ENCODE results near the gene CIP2A. TPM values are rescaled to one million over a fixed set of nuclear protein-coding genes. Genes with fewer than 3 reads are reported as not detected.

The CIP2A gene
- total RNA-seq, 1 donor from 2014 or later = 21.0 TPM

DNA sequence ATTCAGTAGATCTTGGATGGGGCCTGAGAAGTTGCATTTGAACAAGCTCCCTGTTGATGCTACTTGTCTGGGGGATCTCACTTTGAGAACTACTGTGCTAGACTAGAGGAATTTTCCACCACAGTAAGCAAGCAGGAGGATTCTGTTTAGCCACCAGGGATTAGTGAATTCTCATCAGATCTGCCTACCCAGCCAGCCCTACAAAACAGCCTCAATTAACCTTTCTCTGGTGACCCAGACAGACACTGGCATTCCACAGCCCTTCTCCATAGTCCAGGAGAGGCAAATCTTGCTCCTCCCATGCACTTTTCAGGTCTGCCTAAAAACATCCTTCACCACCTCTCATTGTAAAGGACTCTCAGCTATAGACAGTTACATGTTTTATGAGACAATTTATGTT, 62.1 kb downstream of the CIP2A start:
- no peak overlapping the region for H3K27ac Mint-ChIP-seq
- no peaks in the 10 kb centered on the region for H3K36me3 Mint-ChIP-seq (ENCODE audit: insufficient read depth)
- no peaks in the 10 kb centered on the region for H3K4me1 Mint-ChIP-seq (ENCODE audit: low read depth)
- no peaks in the 10 kb centered on the region for H3K27me3 Mint-ChIP-seq
- H3K9me3 Mint-ChIP-seq (ENCODE audit: low read depth) = no peaks in the 10 kb centered on the region
- TF ChIP-seq, protein P1, sequence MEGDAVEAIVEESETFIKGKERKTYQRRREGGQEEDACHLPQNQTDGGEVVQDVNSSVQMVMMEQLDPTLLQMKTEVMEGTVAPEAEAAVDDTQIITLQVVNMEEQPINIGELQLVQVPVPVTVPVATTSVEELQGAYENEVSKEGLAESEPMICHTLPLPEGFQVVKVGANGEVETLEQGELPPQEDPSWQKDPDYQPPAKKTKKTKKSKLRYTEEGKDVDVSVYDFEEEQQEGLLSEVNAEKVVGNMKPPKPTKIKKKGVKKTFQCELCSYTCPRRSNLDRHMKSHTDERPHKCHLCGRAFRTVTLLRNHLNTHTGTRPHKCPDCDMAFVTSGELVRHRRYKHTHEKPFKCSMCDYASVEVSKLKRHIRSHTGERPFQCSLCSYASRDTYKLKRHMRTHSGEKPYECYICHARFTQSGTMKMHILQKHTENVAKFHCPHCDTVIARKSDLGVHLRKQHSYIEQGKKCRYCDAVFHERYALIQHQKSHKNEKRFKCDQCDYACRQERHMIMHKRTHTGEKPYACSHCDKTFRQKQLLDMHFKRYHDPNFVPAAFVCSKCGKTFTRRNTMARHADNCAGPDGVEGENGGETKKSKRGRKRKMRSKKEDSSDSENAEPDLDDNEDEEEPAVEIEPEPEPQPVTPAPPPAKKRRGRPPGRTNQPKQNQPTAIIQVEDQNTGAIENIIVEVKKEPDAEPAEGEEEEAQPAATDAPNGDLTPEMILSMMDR (IDR thresholded peaks at IDR 0.05; ENCODE audit: unreplicated experiment) = no peak
- DNase-seq (ENCODE audit: low spot score, unreplicated experiment) = no peak
- H3K4me3 Mint-ChIP-seq (ENCODE audit: low read depth) = no peak overlapping the region

DNA sequence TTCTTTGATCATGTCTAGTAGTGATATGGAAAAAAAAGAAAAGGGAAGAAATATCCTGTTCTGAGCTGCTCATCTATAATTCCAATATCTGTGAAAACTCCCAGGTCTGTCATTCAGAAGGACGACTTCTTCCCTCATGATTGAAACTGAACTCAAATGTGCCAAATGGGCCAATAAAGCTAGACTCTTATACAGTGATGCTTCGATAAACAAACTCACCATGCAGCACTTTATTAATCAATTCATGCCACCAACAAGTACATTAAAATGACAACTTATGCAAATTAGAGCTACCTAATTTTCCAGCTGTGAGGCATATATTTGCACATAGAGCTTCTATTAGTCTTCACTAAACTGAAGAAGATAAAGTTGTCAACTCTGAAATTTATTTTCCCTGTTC, 63.3 kb downstream of the CIP2A start:
- no peaks in the 10 kb centered on the region for H3K9me3 Mint-ChIP-seq (ENCODE audit: low read depth)
- H3K4me1 Mint-ChIP-seq (ENCODE audit: low read depth) = no peaks in the 10 kb centered on the region
- H3K36me3 Mint-ChIP-seq (ENCODE audit: insufficient read depth) = no peaks in the 10 kb centered on the region
- no peak overlapping the region for H3K4me3 Mint-ChIP-seq (ENCODE audit: low read depth)
- no peak overlapping the region for H3K27ac Mint-ChIP-seq
- no peaks in the 10 kb centered on the region for H3K27me3 Mint-ChIP-seq
- TF ChIP-seq, protein P1 (IDR thresholded peaks at IDR 0.05; ENCODE audit: unreplicated experiment) = no peak
- DNase-seq (ENCODE audit: low spot score, unreplicated experiment) = no peak

DNA sequence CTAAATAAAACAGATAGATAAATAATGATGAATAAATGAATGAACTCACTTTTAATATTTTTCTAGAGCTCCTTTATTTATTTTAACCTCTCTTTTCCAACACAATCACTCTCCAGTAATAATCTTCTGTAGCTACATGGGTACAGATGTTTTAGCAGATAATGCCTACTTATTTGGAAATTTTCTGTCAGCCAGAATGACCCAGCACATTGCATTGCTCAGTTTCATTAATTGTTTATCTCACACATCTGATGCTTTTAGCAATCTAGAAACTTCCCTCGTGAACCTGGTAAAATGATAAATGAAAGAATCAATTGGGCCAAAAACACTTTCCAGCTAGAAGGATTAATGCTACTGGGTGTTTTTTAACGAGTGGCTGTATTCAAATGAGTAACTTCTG, 64.0 kb downstream of the CIP2A start:
- TF ChIP-seq, protein P1 (IDR thresholded peaks at IDR 0.05; ENCODE audit: unreplicated experiment) = no peak
- no peak overlapping the region for H3K4me3 Mint-ChIP-seq (ENCODE audit: low read depth)
- no peaks in the 10 kb centered on the region for H3K4me1 Mint-ChIP-seq (ENCODE audit: low read depth)
- H3K27me3 Mint-ChIP-seq = no peaks in the 10 kb centered on the region
- no peak overlapping the region for H3K27ac Mint-ChIP-seq
- H3K36me3 Mint-ChIP-seq (ENCODE audit: insufficient read depth) = no peaks in the 10 kb centered on the region
- no peak for DNase-seq (ENCODE audit: low spot score, unreplicated experiment)
- H3K9me3 Mint-ChIP-seq (ENCODE audit: low read depth) = no peaks in the 10 kb centered on the region

DNA sequence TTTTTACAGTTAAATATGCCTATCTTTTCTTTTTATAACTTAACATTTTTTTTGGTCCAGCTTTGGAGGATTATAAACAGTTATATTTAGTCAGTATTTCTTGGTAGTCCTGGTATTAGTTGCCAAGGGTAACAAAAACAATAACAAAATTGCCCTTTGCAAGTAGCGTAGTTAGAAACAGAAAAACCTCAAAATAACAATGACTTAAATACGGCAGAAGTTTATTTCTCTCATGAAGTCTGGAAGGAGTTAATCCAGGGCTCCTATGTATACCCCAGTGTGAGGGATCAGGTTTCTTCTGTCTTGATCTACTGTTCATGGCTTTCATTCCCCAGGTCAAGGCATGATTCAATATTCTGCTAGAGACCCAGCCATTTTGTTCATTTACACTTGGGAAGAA, 64.7 kb downstream of the CIP2A start:
- Mint-ChIP-seq H3K36me3 (ENCODE audit: insufficient read depth) (no peaks in the 10 kb centered on the region), H3K27me3 (no peaks in the 10 kb centered on the region), H3K4me3 (ENCODE audit: low read depth) (no peak overlapping the region), H3K9me3 (ENCODE audit: low read depth) (no peaks in the 10 kb centered on the region), H3K4me1 (ENCODE audit: low read depth) (no peaks in the 10 kb centered on the region), H3K27ac (no peak overlapping the region)
- no peak for DNase-seq (ENCODE audit: low spot score, unreplicated experiment)
- TF ChIP-seq, protein P1 (IDR thresholded peaks at IDR 0.05; ENCODE audit: unreplicated experiment) = no peak

DNA sequence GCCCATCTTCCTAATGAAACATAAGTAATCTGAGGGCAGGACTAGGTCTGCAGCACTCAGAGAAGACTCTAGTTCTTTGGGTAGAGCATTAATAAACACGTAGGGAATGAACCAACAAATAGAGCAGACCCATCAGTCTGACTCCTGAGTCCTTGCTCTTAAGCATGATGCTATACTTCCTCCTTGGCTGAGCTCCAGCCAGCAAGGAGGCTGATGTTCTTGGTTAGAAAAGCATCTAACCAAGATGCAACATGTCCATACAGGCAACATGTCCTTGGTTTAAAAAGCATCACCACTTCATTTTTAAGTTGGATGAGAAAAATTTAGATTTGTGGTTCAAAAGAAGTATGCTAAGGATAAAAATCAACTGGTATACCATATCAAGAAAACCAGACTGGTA, 70.3 kb downstream of the CIP2A start:
- H3K4me3 Mint-ChIP-seq (ENCODE audit: low read depth) = no peak overlapping the region
- no peaks in the 10 kb centered on the region for H3K9me3 Mint-ChIP-seq (ENCODE audit: low read depth)
- no peak overlapping the region for H3K27ac Mint-ChIP-seq
- H3K27me3 Mint-ChIP-seq = no peaks in the 10 kb centered on the region
- peaks cover 3% of the 10 kb centered on the region for H3K4me1 Mint-ChIP-seq (ENCODE audit: low read depth)
- no peak for DNase-seq (ENCODE audit: low spot score, unreplicated experiment)
- TF ChIP-seq, protein P1 (IDR thresholded peaks at IDR 0.05; ENCODE audit: unreplicated experiment) = no peak
- H3K36me3 Mint-ChIP-seq (ENCODE audit: insufficient read depth) = no peaks in the 10 kb centered on the region
